HS-5 (cell line): ENCODE measurements around the gene LDB2.
"Not testable (repeated sequence)": the region's sequence is repeated elsewhere in the genome, so short reads cannot be mapped to it uniquely, and the experiment has no call there.

Experiments used
- DNase-seq: peaks from one replicate; pipeline ENCODE4 v3.0.0-alpha.2; 2012; ENCODE audit warnings: low read depth

The LDB2 gene

DNA sequence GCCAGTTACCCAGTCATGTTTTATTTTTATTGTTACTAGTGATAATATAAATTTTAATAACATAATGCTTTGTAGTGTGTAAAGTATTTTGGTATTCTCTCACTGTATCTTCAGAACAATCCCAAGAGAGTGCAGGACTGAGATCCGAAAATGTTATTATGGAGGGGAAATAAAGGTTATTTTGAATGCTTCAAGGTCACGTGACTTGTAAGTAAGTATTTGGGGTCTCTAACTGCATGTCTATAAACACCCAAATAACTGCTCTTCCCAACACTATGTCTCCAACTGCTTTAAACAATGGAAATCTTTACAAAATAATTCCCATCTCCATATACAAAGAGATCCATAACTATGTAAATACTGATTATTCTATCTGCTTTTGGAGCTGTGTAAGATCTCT is 302.2 kb downstream of the LDB2 start:
- no peak for DNase-seq

DNA sequence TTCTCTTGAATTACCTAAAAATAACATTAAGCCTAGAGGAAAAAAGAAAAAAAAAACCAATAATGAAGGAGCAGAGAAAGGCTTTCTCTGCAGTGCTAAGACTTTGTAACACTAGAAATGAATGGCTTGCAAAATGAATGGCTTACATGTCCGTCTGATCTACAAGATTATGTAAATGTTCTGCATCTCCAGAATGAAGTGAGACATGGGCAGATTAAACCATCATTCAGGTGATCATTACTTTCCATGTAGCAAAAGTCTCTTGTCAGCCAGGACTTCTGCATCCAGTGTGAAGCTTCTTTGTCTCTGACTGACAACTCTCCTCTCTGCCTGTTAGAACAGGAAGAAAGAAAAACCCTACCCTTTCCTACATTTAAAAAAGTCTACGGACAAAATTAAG is 304.3 kb downstream of the LDB2 start:
- no peak for DNase-seq

DNA sequence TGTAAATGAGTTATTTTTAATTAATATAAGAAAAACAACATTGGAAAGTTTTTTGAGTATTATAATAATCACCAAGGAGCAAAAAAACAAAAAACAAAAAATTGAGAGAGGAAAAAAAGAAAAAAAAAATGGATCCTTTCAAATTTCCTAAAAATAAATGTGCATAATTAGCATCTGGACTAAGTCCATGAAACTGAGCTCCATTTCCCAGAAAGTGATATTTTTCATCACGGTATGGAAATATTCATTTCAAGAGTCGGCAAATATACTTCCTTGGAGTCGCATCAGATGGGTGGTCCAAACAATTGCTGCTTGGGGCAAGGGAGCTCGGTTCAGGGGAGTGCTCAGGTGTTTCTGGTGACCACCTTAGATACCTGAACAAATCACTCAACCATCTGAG is 305.1 kb downstream of the LDB2 start:
- no peak for DNase-seq

DNA sequence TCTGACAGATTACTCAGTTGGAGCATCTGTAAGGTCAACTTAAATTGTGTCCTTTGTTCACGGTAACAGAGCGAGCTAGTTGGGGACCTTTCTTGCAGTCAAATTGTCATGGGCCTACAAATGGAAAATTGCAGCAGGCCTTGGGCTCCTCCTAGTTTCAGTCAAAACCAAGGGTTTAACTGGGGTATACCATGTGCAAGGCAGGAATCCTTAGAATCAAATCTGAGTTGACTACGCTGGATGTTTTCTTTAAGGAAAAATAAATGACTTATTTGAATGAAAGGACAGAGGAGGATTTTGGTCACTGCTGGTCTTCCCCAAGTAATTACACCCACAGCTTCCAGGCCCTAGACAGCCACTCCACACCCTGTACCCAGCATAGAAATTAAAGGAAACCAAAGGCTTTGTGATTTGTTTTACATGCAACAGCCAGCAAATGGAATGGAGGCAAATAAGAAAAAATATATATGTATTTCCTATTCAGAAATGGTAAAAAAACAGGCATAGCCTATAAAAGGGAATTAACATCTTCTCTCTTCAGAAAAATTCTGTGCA is 307.1 kb downstream of the LDB2 start:
- no peak for DNase-seq

DNA sequence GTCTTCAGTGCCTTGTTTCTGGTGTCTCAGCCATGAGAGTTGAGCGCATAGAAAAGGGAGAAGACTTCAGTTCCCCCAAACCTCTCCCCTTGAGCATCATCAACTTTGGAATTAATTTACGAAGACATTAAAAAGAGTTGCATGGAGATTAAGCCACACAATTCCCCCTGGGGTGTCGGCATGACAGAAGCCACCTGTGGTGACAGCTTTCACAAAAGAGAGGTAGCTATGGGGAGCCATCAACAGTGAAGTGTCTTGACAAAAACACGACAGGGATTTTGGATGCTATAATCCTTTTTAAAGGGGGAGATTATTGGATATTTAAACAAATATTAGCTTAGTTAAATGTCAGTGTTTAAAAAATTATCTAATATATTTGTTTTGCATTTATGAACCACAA is 307.6 kb downstream of the LDB2 start:
- DNase-seq = no peak

DNA sequence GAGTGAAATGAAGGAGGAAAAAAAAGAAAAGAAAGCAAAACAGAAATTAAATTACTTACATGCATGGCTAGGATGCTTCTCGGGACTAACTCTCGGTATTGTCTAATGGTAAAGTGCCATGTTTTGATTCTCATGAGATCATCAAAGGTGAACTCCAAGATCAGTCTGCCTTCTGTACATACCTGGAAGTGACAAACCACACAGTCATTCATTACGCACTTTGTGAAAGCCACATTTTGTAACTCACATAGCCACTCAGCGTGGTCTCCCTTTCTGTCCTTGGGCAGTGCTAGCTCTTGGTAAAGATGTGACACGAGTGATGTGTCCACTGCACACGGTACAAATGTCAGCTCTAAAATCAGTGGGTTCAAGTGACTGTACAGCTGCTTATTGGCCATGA is 309.8 kb downstream of the LDB2 start:
- DNase-seq = no peak

DNA sequence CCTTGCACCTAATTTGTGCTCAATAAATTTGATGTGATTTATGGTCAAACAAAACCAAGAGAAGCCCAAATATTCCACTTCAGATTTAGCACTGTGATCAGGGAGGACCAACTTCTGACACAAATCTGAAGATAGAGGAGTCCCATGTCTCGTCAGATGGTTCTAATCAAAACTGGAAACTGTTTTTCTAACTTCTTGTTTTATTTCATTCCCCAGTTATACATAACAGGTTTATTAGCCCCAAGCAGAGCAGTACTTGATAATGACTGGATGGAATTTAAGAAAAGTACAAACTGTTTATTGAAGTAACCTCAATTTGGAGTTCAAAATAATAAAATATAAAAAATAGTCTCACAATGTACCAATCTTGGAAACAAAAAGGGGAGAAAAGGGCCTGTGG is 310.3 kb downstream of the LDB2 start:
- no peak for DNase-seq

DNA sequence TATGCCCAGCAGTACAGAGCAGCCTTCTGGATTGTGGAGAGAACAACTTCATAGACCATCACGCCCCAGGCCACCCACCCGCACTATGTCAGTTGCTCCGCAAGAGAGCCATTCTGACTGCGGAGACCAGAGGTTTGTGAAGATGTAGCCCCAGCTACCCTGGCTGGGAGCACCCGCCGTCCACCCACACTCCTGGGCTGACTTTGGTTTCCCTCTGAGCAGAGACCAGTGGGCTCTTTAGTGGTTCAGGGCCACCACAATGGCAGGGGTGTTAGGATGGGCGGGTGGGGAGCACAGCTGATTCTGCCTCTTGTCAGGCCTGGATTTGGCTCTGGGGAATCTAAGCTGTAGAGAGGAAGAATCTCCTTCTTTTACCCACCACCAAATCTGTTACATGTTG is 313.4 kb downstream of the LDB2 start:
- no peak for DNase-seq

DNA sequence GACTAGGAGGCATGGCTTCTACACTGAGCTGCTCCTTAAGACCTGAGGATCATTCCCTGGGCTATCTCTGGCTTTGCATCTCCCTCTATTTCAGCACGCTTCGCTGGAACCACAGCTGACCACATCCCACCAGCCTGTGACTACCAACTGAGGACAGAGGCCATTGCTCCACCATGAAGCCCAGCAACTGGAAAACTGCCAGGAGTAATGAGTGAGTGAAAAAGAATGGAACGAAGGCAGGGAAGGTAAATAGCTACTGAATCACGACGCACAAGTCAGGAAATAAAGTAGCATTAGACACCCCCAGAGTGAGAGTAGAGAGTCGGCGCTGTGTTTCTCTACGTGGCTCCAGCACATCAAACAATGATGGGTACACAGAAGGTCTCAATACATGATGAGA is 314.7 kb downstream of the LDB2 start:
- DNase-seq = no peak

DNA sequence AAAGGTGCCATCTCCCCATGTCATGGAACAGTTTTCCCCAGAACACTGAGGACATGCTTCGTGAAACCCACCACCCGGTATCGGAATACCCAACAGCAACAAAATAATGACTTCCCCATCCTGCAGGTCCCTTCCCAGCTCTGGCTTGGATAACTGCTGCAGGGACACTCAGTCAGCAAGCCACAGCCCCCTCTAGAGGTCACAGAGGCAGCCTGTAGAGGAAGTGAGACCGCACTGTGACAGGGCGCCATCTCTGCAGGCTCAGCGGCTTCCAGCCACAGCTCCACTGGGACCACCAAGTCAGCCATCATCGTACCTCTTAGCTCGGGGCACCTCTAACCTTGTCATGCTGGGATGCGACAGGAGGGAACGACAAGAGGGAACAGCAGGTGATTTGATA is 315.9 kb downstream of the LDB2 start:
- no peak for DNase-seq

DNA sequence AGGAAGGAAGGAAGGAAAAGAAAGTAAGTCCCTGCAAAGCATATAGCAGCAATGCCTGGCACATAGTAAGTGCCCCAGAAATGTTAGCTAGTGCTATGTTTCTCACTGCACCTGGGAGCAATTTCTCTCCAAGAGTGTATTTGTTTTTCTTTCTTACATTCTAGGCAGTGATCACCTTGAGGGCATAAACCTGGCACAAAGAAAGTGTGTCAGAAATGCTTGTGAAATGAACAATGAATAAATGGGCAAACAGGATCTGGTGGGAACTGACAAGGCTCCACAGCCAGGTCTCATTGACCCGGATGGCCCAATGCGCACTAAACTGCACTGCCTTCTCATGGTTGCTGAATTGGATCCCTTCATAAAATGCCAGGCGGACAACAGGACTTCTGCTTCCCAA is 316.4 kb downstream of the LDB2 start:
- no peak for DNase-seq

DNA sequence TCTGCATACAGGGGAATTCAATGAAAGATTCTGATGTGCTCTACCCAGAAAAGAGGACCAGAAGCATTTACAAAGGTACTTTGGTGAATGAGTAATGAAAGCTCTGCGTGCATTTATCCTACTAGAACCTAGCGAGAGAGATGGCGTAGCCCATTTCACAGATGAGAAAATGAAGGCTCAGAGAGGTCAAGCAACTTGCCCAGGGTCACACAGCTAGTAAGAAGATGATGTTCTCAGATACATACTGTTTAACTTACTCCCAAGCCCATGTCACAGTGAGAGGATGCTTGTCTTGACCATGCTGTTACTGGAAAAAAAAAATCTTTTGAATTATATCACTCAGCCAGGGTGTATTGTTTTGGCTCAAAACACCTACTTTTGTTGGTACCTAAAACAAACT is 317.3 kb downstream of the LDB2 start:
- DNase-seq = no peak

DNA sequence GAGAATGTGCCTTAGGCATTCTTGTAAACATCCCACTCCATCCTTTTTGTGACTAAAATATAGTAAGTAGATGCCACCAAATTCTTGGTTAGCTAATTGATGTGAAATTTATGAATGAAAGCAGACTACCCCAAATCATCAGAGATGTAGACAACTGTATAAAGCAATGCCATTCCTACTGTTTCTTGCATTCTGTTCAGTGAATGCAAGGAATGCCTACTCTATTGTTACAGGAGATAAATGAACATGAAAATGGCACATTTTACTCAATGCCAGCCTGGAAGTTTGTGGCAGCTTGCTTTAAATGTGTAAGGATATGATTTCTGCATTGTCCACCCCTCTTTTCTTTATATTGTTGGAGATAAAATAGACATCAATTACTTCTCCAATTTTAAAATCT is 317.9 kb downstream of the LDB2 start:
- no peak for DNase-seq

DNA sequence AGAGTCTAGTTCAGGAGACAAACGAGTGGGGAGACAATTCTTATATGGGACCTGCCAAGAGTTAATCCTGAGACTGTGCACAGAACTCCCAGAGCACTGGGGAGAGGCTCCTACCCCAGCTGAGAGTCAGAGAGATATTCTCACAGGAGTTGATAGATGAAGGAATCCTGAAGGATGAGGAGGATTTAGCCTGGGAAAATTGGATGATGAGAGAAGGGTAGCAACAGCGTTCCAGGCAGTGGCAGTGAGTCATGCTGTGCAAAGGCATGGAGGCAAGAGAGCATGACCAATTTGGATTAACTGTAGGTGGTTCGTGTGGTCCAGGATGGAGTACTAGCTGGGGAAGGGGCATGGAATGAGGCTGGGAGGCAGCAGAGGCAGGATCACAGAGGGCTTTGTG is 318.6 kb downstream of the LDB2 start:
- no peak for DNase-seq

DNA sequence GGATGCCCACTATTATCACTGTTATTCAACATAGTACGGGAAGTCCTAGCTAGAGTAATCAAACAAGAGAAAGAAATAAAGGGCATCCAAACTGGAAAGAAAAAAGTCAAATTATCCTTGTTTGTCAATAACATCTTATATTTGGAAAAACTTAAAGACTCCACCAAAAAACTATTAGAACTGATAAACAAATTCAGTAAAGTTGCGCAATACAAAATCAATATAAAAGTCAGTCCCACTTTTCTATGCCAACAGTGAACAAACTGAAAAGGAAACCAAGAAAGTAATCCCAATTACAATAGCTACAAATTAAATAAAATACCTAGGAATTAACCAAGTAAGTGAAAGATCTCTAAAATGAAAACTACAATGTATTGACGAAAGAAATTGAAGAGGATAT is 321.3 kb downstream of the LDB2 start:
- DNase-seq = no peak

DNA sequence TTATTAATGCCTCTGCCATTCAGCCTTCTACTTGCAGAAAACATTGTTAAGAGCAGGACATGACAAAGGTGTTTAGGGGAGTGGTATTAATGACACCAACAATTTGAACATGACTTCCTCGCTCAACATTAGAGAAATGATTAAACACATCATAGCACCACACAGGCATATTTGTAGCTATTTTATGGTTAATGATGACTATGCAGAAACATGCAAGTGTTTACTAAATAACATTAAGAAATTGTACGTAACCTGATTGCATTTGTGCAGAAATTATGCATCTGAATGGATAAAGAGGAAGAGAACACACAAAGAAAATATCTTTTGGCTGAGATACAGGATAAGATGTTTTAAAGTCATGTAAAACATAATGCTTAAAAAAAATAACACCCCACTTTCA is 323.5 kb downstream of the LDB2 start:
- DNase-seq = no peak

DNA sequence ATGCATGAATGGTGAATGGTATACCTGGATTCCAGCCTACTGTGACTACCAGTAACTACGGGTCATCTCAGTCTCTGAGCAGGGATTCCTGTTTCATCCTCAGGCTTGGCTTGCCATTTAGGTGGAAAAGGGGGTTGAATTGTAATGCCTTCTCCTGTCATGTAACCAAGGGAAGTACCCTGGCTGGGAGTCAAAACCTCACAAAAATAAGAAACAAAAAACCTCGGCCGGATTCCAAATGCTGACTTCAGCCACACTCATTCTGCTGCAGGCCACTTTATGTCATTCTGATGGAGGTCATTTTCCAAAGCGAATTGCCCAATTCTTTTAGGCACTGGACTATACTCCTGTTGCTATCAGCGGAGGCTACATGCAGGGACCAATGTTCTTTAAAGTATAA is 324.7 kb downstream of the LDB2 start:
- no peak for DNase-seq

DNA sequence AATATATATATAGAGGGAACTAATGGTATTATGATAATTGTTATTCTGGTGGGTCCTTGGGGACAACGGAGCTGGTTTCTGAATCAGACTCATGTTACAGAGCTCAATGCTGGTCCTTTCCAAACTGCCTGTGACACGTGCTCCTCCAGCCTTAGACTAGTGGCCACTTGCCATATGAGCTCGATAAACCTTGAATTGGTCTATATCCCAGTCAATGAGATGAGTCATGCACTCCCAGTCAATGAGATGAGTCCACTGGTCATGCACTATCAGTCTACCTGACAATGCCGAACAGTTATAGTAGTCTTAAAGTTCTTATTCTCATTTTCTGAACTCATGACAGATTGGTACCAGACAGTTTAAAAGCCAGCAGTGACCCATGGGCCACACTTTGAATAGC is 325.2 kb downstream of the LDB2 start:
- DNase-seq = no peak

DNA sequence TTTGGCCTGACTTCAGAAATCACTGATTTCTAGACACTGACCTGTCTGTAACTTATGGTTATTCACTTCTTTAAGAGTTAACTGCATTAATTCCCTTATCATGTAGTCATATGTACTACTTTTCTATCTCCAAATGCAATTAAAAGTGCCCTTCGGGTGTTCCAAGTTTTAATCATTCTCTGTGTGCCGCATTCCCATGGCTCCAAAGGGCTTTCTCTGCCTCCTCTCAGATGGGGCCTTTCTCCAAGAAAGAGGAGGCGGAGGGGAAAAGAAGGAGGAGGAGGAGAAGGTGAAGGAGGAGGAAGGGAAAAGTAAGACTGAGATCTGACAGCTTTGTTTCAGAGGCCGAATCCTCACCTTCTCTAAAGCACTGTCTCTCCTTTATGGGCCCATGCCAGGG is 325.8 kb downstream of the LDB2 start:
- no peak for DNase-seq

DNA sequence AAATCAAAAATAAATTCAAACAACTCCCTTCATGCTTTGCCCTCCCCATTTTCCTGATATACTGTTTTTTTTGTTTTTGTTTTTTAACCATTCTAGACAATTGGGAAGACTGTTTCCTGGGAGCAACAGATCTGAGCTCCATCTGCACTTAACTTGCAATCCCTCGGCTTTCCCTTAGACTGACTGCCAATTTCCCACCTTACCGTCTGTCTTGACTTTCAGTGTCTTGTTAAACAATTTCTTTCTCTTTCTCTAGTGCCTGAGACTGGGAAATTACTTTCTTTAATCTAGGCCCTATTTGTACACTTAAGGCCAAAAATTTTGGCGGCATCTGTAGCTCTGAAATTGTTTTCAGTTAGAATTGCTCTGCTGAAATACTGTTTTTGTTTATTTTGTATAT is 326.3 kb downstream of the LDB2 start:
- no peak for DNase-seq

DNA sequence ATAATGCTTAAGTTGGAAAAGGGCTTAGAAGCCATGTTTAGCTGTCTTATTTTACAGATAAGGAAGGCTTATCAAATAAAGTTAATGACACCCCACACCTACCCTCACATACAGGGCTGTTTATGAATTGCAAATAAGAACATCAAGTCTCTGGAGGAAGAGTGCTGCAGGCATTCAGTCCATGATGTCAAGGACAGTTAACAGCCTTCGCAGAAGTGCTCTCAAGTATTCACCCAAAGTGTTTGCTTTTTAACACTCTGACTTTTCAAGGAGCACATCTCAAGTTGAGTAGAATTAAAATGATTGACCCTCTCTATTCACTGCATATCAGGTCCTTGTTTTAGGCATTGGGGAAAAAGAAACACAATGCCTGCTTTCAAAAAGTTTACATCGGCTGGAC is 328.7 kb downstream of the LDB2 start:
- no peak for DNase-seq

DNA sequence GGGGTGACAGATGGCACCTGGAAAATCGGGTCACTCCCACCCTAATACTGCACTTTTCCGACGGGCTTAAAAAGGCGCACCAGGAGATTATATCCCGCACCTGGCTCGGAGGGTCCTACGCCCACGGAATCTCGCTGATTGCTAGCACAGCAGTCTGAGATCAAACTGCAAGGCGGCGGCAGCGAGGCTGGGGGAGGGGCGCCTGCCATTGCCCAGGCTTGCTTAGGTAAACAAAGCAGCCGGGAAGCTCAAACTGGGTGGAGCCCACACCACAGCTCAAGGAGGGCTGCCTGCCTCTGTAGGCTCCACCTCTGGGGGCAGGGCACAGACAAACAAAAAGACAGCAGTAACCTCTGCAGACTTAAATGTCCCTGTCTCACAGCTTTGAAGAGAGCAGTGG is 341.1 kb downstream of the LDB2 start:
- DNase-seq = not testable (repeated sequence)

DNA sequence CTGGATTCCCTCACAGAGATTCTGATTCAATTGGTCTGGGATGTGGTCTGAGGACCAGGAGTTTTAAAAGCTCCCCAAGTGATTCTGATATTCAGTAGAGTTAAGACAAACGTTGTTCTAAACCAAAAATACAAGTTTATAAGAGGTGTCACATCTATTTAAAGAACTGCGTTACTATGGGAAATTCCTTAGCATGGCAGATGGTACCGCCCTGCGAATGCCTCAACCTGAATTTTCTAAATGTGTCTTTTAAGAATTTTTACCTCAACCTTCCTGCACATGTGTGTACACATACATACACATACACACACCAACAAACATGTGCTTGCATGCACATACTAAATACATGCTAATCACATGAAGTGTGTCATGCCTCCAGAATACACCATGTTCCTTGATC is 343.3 kb downstream of the LDB2 start:
- DNase-seq = no peak

DNA sequence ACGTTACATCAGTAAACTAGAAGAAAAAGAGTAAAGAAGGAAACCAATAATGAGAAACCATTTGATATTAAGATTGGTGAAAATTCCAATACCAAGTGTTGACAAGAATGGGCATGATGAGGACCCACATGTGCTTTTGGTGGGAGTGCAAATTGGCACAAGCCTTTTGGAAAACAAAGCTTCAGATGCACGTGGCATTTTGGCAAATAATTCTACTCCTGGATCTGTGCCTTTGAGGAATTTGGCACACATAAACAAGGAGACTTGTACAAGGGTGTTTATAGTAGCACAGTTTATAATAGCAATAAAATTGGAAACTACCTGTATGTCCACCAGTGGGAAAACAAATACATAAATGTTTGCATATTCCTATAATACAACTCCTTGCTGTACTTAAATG is 347.9 kb downstream of the LDB2 start:
- DNase-seq = no peak

DNA sequence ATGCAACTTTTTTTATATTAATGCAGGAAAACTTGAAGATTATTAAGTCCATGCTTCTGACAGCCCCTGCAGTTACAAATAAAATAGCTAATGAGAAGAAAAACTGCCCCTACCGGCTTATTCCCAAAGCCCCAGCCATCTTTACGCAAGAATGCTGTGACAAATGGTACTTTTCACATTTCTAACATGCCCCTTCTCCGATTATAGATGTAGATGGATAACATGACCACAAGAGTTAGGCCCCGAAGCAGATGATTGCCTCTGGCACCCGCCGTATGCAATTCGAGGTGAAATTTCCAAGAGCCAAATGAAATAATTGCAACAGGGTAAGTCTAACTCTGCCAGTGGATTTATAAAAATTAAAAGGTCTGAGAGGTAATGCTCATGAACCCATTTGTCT is 352.8 kb downstream of the LDB2 start:
- DNase-seq = no peak
